CD14-positive monocyte (primary cell): Measurements from ENCODE around the gene FYB2. TPM values are rescaled to one million over a fixed set of nuclear protein-coding genes. Genes with fewer than 3 reads are reported as not detected.

Source experiments
- DNase-seq, 3 donors: peaks; one replicate each; pipeline ENCODE4 v3.0.0-alpha.2; 2011 to 2022
- H2AFZ ChIP-seq: 2 replicates; pipeline ENCODE4 v1.6.0; 2012; ENCODE audit warnings: mild to moderate bottlenecking, low read depth, low read length, inconsistent platforms; ENCODE audit not compliant: insufficient read depth, poor library complexity, severe bottlenecking
- H3K27ac ChIP-seq, 2 donors: 1 replicate in 1 of 2; 2 replicates in 1 of 2; pipeline ENCODE4 v1.5.1; 2012 to 2013; ENCODE audit warnings: low read length in 2 of 2, control low read depth in 1 of 2, inconsistent platforms in 1 of 2, low read depth in 1 of 2, mild to moderate bottlenecking in 1 of 2
- H3K27me3 ChIP-seq, 2 donors: one replicate each; pipeline versions ENCODE4 v1.6.0 to v1.6.1; 2011 to 2013; ENCODE audit warnings: low read length in 2 of 2; ENCODE audit not compliant: control insufficient read depth in 2 of 2, insufficient read depth in 2 of 2
- H3K36me3 ChIP-seq, 2 donors: replicated peaks in 1 of 2; 1 replicate in 1 of 2; 2 replicates in 1 of 2; pipeline versions ENCODE4 v1.5.1 to v1.6.1; 2012 to 2013; ENCODE audit warnings: low read length in 2 of 2, control low read depth in 1 of 2, inconsistent platforms in 1 of 2, mild to moderate bottlenecking in 1 of 2; ENCODE audit not compliant: insufficient read depth in 2 of 2, control insufficient read depth in 1 of 2
- H3K4me1 ChIP-seq, 2 donors: 1 replicate in 1 of 2; 2 replicates in 1 of 2; pipeline versions ENCODE4 v1.5.1 to v1.6.1; 2012 to 2013; ENCODE audit warnings: low read length in 2 of 2, control low read depth in 1 of 2, inconsistent platforms in 1 of 2, mild to moderate bottlenecking in 1 of 2, moderate library complexity in 1 of 2; ENCODE audit not compliant: insufficient read depth in 2 of 2, control insufficient read depth in 1 of 2
- H3K4me2 ChIP-seq: replicated peaks from 2 replicates; pipeline ENCODE3; 2012; ENCODE audit warnings: low read length, moderate library complexity, mild to moderate bottlenecking; ENCODE audit not compliant: poor library complexity, severe bottlenecking; ENCODE audit errors: extremely low read depth
- H3K4me3 ChIP-seq, 3 experiments: fragments of 200-600 bp in 1 of 3; sonication (generic) in 1 of 3; replicated peaks in 1 of 3; 1 replicate in 2 of 3; 2 replicates in 1 of 3; pipeline ENCODE4 v1.5.1; 2011 to 2013; ENCODE audit warnings: low read length in 3 of 3, mild to moderate bottlenecking in 3 of 3, control low read depth in 2 of 3, low read depth in 2 of 3, inconsistent platforms in 1 of 3, moderate library complexity in 1 of 3
- H3K79me2 ChIP-seq: 2 replicates; pipeline ENCODE4 v1.6.0; 2012; ENCODE audit warnings: mild to moderate bottlenecking, control low read depth, inconsistent platforms, low read length, moderate library complexity; ENCODE audit not compliant: insufficient read depth
- H3K9ac ChIP-seq: 2 replicates; pipeline ENCODE4 v1.6.0; 2017; ENCODE audit warnings: low read length, mild to moderate bottlenecking; ENCODE audit not compliant: insufficient read depth, poor library complexity, severe bottlenecking
- H3K9me3 ChIP-seq, 2 donors: replicated peaks in 1 of 2; 1 replicate in 1 of 2; 2 replicates in 1 of 2; pipeline versions ENCODE4 v1.5.1 to v1.6.1; 2012 to 2013; ENCODE audit warnings: low read length in 2 of 2, control low read depth in 1 of 2; ENCODE audit not compliant: control insufficient read depth in 1 of 2, insufficient read depth in 1 of 2
- H4K20me1 ChIP-seq: 2 replicates; pipeline ENCODE4 v1.6.0; 2012; ENCODE audit warnings: mild to moderate bottlenecking, low read length, control low read depth, moderate library complexity; ENCODE audit not compliant: insufficient read depth
- H3K27ac Mint-ChIP-seq, 7 donors: one replicate each; pipeline ENCODE4 v1.8.0; 2020; ENCODE audit warnings: mild to moderate bottlenecking in 7 of 7, mixed read lengths in 7 of 7, moderate library complexity in 6 of 7, inconsistent platforms in 2 of 7
- H3K27me3 Mint-ChIP-seq, 3 donors: one replicate each; pipeline ENCODE4 v1.8.0; 2021 to 2022; ENCODE audit warnings: low read depth in 3 of 3, mild to moderate bottlenecking in 3 of 3, mixed read lengths in 3 of 3, moderate library complexity in 3 of 3, inconsistent platforms in 1 of 3
- H3K36me3 Mint-ChIP-seq, 2 donors: one replicate each; pipeline ENCODE4 v1.8.0; 2020; ENCODE audit warnings: mixed read lengths in 2 of 2, inconsistent platforms in 1 of 2, mild to moderate bottlenecking in 1 of 2
- H3K4me1 Mint-ChIP-seq: one replicate; pipeline ENCODE4 v1.8.0; 2020; ENCODE audit warnings: mild to moderate bottlenecking, mixed read lengths
- H3K4me3 Mint-ChIP-seq, 2 donors: one replicate each; pipeline ENCODE4 v1.8.0; 2020; ENCODE audit warnings: mild to moderate bottlenecking in 2 of 2, mixed read lengths in 2 of 2, moderate library complexity in 1 of 2
- H3K9me3 Mint-ChIP-seq, 7 donors: one replicate each; pipeline ENCODE4 v1.8.0; 2020 to 2022; ENCODE audit warnings: mixed read lengths in 7 of 7, mild to moderate bottlenecking in 6 of 7, moderate library complexity in 6 of 7, inconsistent platforms in 2 of 7
- WGBS: methylation state at CpG from one replicate; pipeline ENCODE4 v1.1.5; 2013; ENCODE audit warnings: missing lambda C conversion rate; ENCODE audit not compliant: insufficient coverage; 5-methylcytosine and 5-hydroxymethylcytosine counted together
- intact Hi-C, 2 donors: fragments of 100-400 bp; cut with micrococcal nuclease; formaldehyde crosslinking; loops; one replicate each; pipeline versions ENCODE4 v1.15.0 to v1.15.1; 2023
- polyA plus RNA-seq, 3 donors: library from polyadenylated mRNA; depleted of rRNA in 1 of 3; unstranded in 2 of 3; stranded (reverse) in 1 of 3; fragments of 300-500 nt in 2 of 3; fragments of >200 nt in 1 of 3; fragmentation: Illumina TruSeq in 2 of 3; gene quantifications; 1 replicate in 2 of 3; 2 replicates in 1 of 3; pipeline ENCODE4 v1.2.3, GENCODE V29; 2012 to 2021
- TF ChIP-seq, protein P1 (sequence below): fragments of 200-600 bp; IDR thresholded peaks from one replicate; pipeline ENCODE4 v1.8.0; 2022; ENCODE audit warnings: antibody characterized with exemption, mild to moderate bottlenecking

Gene FYB2
- polyA plus RNA-seq, 3 donors, result not detected

DNA sequence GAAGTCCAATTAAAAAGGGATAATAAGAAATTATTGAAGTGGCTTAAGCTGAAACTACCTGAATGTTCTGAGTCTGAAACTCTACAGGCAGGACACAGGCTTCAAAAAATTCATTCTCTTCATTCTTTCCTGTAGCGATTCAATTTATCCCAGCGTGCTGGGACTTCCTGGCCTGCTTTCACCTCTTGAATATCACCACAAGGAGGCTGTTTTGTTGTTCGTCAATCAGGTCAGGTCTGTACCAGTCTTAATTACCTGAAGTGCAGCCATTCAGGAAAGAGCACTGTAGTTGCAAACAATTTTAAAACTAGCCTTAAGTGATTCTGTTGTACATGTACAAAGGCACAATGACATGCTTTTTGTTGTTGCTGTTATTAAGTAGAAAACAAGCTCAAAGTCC, 38.4 kb downstream of the FYB2 start:
- no peak overlapping the region for H3K4me3 ChIP-seq
- 95% methylated on average over 3 of the region's 3 CpGs for WGBS

DNA sequence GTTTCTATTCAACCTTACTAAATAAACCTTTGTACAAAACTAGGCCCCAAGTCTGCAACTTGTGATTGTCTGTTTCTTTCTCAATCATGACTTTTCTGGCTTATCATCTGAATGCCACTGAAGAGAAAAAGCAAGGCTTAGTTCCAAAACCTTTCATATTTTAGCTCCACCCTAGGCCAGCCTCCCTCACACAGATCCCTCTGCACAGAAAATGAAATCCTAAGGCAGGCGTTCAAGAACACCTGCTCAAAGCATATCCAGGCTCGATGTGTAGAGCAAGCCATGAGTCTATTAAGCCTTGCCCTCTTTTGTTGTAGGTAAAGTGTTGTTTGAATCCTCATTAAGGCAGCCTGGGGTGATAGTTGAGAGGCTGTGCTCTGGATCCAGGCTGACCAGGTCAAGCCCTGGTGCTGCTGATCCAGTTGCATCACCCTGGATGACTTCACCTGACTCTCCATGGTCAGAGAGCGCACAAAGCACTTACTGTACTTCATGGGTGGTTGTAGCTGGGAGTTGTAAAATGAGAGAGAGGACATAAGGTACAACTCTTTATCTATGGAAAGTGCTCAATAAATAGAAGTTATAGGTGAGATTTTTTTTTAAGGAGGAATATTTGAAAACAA, 39.0 kb downstream of the FYB2 start:
- Histone ChIP-seq H3K27me3 (no peaks in the 10 kb centered on the region), H3K4me1 (no peaks in the 10 kb centered on the region), H3K79me2 (no peaks in the 10 kb centered on the region), H3K9ac (no peak overlapping the region), H3K27ac (no peak overlapping the region), H2AFZ (no peak overlapping the region), H3K9me3 (no peaks in the 10 kb centered on the region), H3K36me3 (no peaks in the 10 kb centered on the region), H3K4me3 (no peak overlapping the region), H4K20me1 (no peaks in the 10 kb centered on the region), H3K4me2 (no peak overlapping the region)
- no peak overlapping the region for H3K4me3 Mint-ChIP-seq
- H3K9me3 Mint-ChIP-seq, result peaks cover 0 to 4% (median 0%) of the 10 kb centered on the region in 7 donors
- H3K27ac Mint-ChIP-seq, result no peak overlapping the region
- DNase-seq, result no peak
- H3K27me3 Mint-ChIP-seq, result peaks cover 0 to 2% (median 0%) of the 10 kb centered on the region in 3 donors
- H3K4me1 Mint-ChIP-seq, result no peaks in the 10 kb centered on the region
- TF ChIP-seq, protein P1, sequence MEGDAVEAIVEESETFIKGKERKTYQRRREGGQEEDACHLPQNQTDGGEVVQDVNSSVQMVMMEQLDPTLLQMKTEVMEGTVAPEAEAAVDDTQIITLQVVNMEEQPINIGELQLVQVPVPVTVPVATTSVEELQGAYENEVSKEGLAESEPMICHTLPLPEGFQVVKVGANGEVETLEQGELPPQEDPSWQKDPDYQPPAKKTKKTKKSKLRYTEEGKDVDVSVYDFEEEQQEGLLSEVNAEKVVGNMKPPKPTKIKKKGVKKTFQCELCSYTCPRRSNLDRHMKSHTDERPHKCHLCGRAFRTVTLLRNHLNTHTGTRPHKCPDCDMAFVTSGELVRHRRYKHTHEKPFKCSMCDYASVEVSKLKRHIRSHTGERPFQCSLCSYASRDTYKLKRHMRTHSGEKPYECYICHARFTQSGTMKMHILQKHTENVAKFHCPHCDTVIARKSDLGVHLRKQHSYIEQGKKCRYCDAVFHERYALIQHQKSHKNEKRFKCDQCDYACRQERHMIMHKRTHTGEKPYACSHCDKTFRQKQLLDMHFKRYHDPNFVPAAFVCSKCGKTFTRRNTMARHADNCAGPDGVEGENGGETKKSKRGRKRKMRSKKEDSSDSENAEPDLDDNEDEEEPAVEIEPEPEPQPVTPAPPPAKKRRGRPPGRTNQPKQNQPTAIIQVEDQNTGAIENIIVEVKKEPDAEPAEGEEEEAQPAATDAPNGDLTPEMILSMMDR, result no peak
- intact Hi-C loops, result no loop called here
- WGBS, result 80% methylated on average over 1 of the region's 3 CpGs
- H3K36me3 Mint-ChIP-seq, result no peaks in the 10 kb centered on the region

More for the DNA sequence above, 38.4 kb downstream of the FYB2 start:
- Histone ChIP-seq H3K9me3 (no peaks in the 10 kb centered on the region), H3K79me2 (no peaks in the 10 kb centered on the region), H3K27ac (no peak overlapping the region), H3K9ac (no peak overlapping the region), H3K4me1 (no peaks in the 10 kb centered on the region), H3K27me3 (no peaks in the 10 kb centered on the region), H3K4me2 (no peak overlapping the region), H3K36me3 (no peaks in the 10 kb centered on the region), H4K20me1 (no peaks in the 10 kb centered on the region), H2AFZ (no peak overlapping the region)
- Mint-ChIP-seq H3K4me1 (peaks cover under 1% of the 10 kb centered on the region), H3K27me3 (peaks cover 0 to 2% (median 0%) of the 10 kb centered on the region in 3 donors), H3K9me3 (peaks cover 0 to 4% (median 0%) of the 10 kb centered on the region in 7 donors), H3K27ac (no peak overlapping the region), H3K4me3 (no peak overlapping the region), H3K36me3 (no peaks in the 10 kb centered on the region)
- no peak for DNase-seq
- intact Hi-C loops, result no loop called here
- TF ChIP-seq, protein P1, result no peak
